Activated CD4-positive, alpha-beta T cell treated with anti-CD3 and anti-CD28 coated beads, Interleukin-10, Interleukin-2, amounts not matched to agents 100 ng/mL and 50 ng/mL, durations not matched to agents 16 hours and 8 hours (primary cell): ENCODE measurements around the gene PCDHGA1.

ENCODE experiments used
- DNase-seq: peaks from one replicate; pipeline ENCODE4 v3.0.0-alpha.2; 2020

Gene PCDHGA1

DNA sequence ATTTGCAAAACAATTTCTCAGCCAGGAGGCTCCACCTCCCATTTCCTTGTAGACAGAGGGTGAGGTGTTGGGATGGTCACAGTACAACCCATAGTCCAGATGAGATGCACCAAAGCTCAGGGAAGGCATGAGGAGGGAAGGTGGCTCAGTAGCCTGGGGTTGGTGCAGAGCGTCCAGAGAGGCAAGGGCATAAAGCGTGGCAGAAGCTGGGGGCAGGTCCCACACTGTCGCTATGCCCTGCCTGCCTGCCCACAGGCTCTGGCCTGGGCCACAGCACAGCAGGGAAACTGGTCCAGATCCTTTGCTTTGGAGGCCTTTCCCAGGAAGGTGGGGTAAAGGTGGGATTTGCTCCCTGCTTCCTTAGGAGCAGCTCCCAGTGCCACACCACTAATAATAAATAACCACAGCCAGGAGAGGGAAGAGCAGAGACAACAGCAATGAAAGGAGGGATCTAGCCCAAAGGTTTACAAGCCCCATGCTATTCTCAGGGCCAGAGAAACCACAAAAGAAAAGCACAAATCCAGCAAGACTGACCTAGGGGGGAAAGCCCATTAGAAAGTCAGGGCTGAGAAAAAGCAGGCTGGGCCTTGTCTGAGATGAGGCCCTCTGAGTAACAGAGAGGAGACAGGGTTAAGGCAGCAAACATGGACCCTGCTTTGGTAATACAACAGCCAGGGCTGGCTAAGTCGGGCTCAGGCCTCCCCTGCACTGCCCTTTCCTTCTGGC, 185.8 kb downstream of the PCDHGA1 start:
- DNase-seq: no peak

DNA sequence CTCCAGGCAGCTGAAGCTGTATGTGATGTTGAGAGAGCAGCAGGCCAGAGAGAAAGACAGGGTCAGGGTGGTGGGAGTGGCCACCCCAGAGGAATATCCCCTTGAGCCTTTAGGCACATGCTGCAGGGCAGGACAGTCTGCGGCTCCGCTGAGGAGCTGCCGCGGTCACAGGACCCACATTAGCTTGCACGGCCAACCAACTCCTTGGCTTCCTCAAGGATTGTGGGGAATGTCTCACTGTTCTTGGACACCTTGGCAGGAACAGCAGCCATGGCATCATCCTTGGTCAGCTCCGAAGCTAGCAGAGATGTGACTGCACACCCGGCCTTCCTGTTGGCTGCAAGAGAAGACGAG, 186.3 kb downstream of the PCDHGA1 start:
- DNase-seq: no peak

DNA sequence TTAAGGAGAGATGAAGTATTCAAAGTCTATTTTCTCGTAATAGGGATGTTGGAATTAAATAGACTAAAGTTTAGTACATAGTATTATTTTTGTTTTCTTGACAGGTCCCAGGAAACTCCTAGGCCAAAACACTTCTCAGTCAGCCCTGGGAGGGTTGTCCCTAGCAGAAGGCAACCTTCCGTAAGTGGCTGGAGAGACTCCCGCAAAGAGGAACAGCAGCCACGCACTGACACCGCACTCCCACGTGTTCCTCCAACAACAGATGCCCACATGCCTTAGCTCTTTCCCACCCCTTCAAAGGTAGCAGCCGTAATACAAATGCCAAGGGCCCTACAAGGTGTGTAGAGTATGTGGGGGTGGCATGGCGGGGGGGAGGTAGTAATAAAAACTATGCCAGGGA, 187.0 kb downstream of the PCDHGA1 start:
- no peak for DNase-seq

DNA sequence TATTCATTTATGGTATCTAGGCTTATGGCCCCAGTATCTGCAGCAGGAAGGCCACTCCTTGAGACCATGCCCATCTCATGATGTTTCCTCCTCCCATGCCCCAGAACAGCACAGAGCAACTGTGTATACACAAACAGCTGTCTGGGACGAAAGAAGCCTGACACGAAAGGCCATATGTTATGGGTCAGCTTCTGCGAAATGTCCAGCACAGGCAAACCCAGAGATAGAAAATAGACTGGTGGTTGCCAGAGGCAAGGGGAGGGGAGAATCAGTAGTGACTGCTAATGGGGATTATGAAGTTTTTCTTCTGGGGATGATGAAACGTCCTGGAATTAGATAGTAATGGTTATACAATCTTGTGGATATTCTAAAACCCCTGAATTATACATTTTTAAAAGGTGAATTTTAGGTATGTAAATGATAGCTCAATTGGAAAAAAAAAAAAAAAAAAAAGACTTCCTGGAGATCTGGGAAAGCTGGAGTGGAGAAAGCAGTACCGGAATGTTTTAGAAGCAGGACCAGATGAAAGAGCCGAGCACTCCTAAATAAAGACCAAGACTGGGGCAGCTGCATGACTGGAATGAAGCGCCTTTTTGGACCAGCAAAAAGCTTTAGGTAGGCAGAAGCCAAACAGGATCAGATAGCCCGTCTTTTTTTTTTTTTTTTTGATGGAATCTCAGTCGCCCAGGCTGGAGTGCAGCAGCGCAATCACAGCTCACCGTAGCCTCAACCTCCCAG, 187.7 kb downstream of the PCDHGA1 start:
- no peak for DNase-seq

DNA sequence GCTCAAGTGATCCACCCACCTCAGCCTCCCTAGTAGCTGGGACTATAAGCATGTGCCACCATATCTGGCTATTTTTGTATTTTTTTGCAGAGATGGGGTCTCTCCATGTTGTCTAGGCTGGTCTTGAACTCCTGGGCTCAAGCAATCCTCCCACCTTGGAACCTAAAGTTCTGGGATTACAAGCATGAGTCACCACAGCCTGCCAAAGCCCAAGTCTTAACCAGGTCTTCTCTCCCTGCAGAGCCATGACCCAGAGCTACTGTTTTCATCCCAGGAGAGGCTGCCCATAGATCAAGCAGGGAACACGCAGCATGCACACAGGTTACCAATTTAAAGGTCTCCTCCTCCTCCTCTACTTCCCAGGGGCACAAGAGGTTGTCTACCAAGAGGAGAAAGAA, 188.3 kb downstream of the PCDHGA1 start:
- no peak for DNase-seq

DNA sequence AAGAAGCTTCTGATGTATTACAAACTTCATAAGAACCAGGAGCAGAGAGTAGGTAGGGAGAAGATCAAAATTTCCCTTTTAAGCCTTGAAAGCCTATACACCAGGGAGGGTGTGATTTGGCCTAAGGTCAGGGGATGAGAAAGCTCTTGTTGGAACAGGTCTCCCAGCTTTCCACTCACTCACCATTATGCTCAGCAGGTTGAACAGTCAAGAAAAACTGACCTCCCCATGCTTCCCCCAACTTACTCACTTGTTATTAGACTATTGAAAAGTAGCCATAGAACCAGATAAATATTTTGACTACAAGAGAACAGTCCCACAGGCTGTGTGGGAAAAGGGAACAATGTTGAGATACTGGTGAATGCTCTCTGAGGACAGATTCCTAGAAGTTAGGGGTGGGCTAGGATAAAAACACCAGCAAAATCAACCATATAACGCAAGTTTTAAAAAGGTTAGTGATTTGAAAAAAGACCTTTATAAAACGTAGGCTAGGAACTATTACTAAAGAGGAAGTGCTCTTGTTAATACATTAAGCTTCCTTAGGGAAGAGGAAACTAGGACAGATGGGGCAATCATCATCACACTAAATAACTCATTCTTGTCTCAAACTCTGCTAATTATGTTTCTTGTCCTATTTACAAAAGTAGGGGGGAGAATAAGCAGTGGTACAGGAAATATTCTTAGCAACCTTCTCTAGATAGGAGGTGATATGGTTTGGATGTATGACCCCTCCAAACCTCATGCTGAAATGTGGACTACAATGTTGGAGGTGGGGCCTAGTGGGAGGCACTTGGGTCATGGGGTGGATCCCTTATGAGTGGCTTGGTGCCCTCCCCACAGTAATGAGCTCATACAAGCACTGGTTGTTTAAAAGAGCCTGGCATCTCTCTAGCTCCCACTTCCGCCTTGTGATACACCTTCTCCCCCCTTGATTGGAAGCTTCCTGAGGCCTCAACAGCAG, 189.6 kb downstream of the PCDHGA1 start:
- no peak for DNase-seq

DNA sequence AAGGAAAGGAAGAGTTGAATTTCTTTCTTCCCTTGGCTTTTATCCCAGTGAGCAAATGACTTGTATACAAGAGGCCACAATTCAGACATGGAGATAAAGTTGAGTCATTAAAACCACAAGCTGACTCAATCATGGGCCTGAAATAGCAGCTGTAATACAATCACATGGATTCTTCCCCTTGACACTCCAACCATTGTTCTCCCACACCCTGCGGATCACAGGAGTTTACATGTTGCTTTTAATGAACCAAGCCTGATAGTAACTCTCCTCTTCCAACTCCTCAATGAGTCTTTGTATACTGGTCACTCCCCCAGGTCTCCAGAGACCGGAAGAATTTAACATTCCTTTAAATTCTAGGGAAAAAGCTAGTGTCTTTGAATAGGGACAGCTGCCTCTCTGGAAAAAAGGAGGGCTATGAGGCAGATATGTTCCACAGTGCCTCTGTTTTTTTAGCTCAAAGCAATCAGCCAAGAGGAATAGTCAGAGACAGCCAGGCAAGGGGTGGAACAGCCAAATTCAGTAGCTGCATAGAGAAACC, 191.0 kb downstream of the PCDHGA1 start:
- DNase-seq: peak; percentile 64

DNA sequence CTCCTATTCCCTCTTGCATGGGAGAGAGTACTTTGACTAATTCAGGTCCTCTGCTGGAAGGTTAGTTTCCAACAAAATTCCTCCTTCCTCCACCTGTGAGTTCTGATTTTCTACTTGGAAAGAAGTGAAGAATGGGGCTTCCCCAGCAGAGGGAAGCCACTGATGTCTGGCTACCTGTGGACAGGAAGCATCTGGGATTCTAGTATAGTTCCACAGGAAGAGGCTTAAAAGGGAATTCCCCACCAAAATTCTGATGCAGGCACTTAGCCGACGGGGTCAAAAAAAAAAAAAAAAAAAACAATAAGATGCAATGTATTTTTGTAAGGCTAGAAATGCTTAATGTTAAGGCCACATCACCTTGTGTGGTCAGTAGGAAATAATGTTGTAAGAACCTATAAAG, 192.0 kb downstream of the PCDHGA1 start:
- DNase-seq: no peak

DNA sequence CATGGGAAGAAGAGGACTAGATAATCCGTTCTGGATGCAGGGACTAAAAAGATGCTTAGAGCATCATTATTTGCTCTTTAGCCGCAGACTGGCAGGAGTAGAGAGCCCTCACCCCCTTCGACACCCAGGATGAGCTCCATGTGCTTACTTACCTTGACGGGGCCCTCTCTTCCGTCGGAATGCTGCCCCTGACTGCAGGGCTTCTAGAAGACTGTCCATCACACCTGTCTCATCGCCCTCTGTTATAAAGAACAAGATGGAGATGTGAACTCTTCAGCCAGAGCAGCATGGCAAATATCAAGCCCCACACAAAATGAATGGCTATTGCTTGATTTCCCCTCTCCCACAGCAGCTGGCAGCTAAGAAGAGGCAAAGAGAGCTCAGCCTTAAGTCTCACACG, 193.7 kb downstream of the PCDHGA1 start:
- DNase-seq: no peak

DNA sequence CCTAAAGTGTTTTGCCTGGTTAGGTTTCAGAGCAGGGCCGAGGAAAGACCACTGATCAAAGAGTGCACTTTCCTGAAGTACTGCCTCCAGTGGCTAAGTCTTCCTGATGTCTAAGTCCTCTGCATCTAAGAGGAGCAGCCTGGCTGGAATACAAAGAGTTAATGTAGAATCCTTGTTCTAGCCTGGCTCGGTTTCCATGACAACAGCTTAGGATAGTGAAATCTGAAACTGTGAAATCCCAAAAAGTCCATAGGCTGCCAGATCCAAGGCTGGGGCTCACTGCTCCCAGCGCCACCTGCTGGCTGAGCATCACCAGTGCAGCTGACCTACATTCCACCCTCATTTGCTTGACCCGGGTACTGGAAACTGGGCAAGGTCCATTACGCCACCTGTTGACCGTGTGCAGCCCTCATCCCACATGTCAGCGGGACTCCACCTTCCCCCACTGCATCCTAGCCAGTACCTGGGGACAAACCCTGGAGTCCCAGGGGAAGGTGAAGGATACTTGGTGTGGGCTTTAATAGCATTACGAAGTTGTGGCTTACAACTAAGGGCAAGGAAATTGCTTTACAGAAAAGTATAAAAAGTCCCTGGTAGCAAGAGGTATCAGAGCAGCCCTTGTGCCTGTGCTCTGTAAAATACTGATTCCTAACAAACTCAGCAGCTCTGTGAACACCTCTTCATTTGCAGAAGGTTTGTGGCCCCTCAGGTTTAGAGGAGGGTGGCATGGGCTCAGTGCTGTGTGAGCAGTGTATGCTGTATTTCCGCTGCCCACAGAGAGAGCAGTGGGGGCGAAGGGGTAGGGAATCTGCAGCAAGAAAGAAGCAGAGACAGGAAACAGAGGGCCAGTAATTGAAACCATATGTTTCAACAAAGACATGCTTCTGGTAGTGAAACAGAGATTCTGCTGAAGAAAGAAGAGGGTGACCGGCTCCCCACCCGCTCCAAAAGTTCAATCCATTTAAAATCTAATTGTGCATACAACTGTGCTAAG, 194.6 kb downstream of the PCDHGA1 start:
- DNase-seq: peak; percentile 57

DNA sequence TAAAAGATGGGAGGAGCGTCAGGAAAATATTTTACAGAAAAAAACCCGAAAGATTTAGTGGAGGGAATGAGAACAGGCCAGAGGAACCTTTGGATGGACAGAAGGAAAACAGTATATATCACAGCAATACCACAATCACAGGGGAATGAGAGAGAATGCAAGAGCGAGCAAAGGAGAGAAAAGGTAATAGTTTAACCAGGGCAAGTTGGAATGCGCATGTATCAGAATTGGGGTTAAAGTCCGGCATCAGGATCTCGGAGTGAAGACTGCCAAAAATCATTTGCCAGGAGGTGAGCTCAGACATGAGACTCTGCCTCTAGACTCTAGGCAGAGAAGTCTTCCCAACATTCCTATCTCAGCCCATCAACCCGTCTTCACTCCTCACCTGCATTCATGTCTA, 195.3 kb downstream of the PCDHGA1 start:
- no peak for DNase-seq

DNA sequence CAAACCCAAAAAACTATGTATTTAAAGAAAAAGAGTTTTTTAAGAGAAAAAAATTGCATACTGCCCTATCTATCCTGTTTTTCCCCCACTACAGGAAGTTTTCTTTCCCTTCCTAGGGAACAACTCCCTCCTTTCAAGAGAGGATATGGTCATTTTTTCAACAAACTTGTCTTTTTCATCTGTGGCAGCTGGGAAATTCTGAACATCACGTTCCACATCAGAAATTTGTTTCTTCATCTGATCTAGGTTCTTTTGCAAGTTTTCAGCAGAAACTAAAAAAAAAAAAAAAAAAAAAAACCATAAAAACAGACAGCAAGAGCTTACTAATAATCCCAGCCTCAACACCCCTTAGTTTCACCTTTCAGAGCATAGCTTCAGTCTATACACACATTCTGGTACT, 197.1 kb downstream of the PCDHGA1 start:
- no peak for DNase-seq

DNA sequence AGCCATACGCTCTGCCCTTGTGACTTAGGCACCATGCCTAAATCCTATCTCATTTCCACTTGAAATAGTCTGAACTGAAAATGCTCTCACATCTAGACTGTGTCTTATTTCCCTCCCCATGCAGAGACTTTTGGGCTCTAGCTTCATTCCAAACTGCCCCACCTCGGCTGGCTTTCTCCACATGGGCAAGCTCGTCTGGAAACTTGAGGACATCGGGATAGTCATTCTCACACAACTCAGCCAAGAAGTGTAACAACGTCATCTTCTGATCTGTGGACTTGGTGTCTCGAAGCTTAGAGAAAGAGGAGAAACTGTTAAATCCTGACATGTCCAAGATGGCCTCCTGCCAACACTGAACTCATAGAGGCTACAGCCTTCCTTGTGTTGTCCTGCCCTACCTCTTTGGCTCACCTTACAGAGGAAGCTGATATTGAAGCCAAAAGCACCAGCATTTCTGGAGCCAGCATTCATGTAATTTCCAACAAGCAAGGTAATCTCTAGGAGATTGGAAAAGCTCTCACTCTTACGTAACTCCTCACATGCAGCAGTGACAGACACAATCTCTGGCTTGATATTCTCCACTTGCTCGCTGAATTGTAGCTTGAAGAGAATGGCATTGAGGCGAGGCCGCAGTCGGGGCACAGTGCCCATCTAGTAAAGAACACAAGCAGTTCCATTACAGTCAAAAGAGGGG, 198.1 kb downstream of the PCDHGA1 start:
- no peak for DNase-seq

DNA sequence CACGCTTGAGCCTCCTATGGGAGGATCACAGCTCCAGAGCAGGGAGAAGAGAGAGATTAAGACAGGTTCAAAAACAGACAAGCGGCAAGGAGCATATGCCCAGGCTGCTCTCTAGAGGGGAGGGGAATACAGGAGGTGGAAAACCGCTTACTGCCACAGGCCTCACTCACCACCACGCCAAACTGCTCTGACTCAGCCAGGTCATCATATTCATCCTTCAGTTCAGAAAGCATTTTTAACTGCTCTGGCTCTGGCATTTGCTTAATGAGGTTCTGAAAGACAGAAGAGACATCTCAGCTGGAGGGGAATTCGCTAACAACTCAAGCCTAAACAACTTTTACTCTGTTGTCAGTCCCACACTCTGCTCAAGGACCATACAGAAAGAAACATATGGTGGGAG, 198.7 kb downstream of the PCDHGA1 start:
- DNase-seq: no peak

DNA sequence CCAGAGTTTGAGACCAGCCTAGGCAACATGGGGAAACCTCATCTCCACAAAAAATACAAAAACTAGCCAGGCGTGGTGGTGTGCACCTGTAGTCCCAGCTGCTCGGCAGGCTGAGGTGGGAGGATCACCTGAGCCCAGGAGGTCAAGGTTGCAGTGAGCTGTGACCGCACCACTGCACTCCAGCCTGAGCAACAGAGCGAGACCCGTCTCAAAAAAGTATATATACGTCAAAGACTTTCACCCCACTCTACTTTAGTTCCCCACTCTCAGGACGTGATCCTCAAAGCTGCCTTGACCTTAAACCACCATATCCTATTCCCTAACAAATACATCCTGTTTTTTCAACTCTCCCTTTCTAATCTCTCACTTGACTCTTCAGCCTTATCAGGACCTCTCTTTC, 199.6 kb downstream of the PCDHGA1 start:
- DNase-seq: no peak

DNA sequence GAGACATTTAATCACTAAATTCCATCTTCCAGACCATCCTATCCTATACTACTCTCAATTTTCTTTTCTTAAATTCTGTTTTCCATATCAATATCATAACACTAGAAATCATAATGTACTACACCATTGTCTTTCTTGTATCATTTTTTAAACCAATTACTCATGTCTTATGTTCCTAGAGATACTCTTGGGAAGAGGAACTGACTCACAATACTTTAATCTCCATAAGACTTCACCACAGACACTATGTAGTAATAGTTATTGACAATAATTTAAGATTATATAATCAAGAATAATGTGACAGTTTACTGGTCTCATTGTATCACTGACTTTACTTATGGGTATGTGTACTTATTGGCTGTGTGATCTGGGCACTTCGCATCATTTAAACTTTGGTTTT, 202.4 kb downstream of the PCDHGA1 start:
- no peak for DNase-seq

DNA sequence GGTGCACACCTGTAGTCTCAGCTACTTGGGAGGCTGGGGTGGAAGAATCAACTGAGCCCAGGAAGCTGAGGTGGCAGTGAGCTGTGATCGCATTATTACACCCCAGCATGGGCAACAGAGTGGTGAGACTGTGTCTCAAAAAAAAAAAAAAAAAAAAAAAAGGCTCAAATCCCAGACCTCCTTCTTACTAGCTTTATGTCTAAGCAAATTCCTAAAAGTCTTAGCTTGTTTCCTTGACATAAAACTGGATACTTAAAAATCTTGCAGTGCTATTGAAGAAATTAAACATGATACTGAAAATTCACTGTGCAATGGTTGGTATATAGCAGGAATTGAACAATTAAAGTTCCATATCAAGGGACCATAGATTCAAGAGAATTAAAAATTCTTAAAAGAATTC, 203.6 kb downstream of the PCDHGA1 start:
- DNase-seq: no peak

DNA sequence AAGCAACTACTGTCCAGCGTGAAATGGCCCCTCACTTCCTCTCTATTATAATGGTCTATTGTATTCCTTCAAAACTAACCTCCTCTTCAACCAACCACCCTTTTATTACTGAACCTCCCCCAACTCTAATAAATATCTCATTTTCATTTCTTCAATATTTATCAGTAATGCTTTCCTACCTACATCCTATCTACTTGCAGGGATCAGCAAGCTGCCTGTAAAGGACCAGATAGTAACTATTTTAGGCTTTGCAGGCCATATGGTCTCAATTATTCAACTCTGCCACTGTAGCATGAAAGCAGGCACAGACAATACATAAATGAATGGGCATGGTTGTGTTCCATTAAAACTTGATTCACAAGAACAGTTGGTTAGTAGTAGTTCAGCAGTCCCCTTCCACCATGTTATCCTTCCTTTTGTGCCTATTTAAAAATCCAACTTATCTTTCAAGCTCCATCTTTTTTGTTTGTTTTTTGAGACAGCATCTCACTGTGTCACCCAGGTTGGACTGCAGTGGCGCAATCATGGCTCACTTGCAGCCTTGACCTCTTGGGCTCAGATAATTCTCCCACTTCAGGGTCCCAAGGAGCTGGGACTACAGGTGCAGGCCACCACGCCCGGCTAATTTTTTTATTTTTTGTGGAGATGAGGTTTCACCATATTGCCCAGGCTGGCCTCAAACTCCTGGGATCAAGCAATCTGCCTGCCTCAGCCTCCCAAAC, 204.3 kb downstream of the PCDHGA1 start:
- no peak for DNase-seq

DNA sequence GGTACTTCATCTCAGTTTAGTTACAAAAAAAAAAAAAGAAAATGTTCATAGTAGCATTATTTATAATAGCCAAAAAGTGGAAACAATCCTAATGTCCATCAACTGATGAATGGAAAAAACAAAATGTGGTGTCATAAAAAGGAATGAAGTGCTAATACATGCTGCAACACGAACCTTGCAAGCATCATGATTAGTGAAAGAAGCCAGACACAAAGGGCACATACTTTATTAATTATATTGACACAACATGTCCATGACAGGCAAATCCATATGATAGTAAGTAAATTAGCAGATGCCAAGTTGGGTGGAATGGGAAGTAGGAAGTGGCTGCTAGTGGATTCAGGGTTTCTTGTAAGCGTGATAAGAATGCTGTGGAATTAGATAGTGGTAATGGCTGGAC, 212.7 kb downstream of the PCDHGA1 start:
- no peak for DNase-seq

DNA sequence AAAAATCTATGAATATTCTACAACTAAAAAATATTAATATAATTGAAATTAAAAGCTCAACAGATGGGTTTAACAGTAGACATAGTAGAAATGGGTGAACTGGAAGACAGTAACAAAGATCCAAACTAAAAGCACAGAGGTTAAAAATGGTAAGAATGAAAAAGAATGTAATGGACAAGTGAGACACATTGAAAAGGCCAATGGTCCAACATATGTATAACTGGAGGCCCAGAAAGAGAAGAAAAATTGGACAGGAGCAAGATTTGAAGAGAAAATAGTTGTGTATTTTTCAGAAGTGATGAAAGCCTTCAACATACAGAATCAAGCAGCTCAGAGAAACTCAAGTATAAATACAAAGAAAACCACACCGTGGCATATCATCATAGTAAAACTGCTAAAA, 217.2 kb downstream of the PCDHGA1 start:
- no peak for DNase-seq

DNA sequence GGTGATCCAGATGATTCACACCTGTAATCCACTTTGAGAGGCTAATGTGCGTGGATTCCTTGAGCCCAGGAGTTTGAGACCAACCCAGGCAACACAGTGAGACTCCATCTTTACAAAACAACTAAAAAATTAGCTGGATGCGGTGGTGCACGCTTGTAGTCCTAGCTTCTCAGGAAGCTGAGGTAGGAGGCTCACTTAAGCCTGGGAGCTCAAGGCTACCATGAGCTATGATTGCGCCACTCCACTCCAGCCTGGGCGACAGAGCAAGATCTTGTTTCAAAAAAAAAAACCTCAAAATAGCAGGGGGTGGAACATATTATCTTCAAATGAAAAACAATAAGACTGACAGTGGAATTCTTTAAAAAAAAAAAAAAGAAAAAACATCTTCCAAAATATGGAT, 217.6 kb downstream of the PCDHGA1 start:
- DNase-seq: no peak
